ENCODE measurements around the gene DLL3.
A peak's percentile ranks its signal among the peaks of the same experiment; 100 is the strongest.

Gene DLL3

GRCh38 chr19:39502640-39503417, 4.1 kb downstream of the DLL3 start:
- Histone ChIP-seq H3K9me3 (ENCODE audit: control insufficient read depth in 2 of 2, low read length in 2 of 2) (no peaks in the 10 kb centered on the region), H3K4me3 (ENCODE audit: low read length in 2 of 2) (peak overlapping the region in 1 of 2 donors; percentile 22), H3K9ac (ENCODE audit: low read length in 2 of 2) (no peak overlapping the region), H3K27me3 (ENCODE audit: control insufficient read depth in 1 of 2, insufficient read depth in 2 of 2, low read length in 2 of 2) (peaks cover 65 to 76% of the 10 kb centered on the region in 2 donors), H3K27ac (ENCODE audit: low read length) (no peak overlapping the region), H3K4me1 (ENCODE audit: control insufficient read depth, insufficient read depth, low read length) (peaks cover 24% of the 10 kb centered on the region), H3K36me3 (ENCODE audit: control insufficient read depth in 2 of 2, insufficient read depth in 2 of 2, low read length in 2 of 2) (no peaks in the 10 kb centered on the region)

- Histone ChIP-seq H3K4me3 (ENCODE audit: low read length in 2 of 2) (peak overlapping the region in 1 of 2 donors; percentile 61), H3K4me1 (ENCODE audit: control insufficient read depth, insufficient read depth, low read length) (peaks cover 12% of the 10 kb centered on the region), H3K27me3 (ENCODE audit: control insufficient read depth in 1 of 2, insufficient read depth in 2 of 2, low read length in 2 of 2) (peaks cover 56 to 62% of the 10 kb centered on the region in 2 donors), H3K9me3 (ENCODE audit: control insufficient read depth in 2 of 2, low read length in 2 of 2) (no peaks in the 10 kb centered on the region), H3K36me3 (ENCODE audit: control insufficient read depth in 2 of 2, insufficient read depth in 2 of 2, low read length in 2 of 2) (no peaks in the 10 kb centered on the region), H3K27ac (ENCODE audit: low read length) (no peak overlapping the region), H3K9ac (ENCODE audit: low read length in 2 of 2) (no peak overlapping the region)
Measured at GRCh38 chr19:39506598-39506943, 7.8 kb downstream of the DLL3 start.

GRCh38 chr19:39506944-39507714, 8.4 kb downstream of the DLL3 start:
- peak overlapping the region; percentile 38 to 61 for H3K4me3 ChIP-seq (ENCODE audit: low read length in 2 of 2)
- peaks cover 12% of the 10 kb centered on the region for H3K4me1 ChIP-seq (ENCODE audit: control insufficient read depth, insufficient read depth, low read length)
- H3K36me3 ChIP-seq (ENCODE audit: control insufficient read depth in 2 of 2, insufficient read depth in 2 of 2, low read length in 2 of 2), result no peaks in the 10 kb centered on the region
- H3K9ac ChIP-seq (ENCODE audit: low read length in 2 of 2), result no peak overlapping the region
- no peaks in the 10 kb centered on the region for H3K9me3 ChIP-seq (ENCODE audit: control insufficient read depth in 2 of 2, low read length in 2 of 2)
- no peak overlapping the region for H3K27ac ChIP-seq (ENCODE audit: low read length)
- peaks cover 56 to 64% of the 10 kb centered on the region in 2 donors for H3K27me3 ChIP-seq (ENCODE audit: control insufficient read depth in 1 of 2, insufficient read depth in 2 of 2, low read length in 2 of 2)

- no peak overlapping the region for H3K27ac ChIP-seq (ENCODE audit: low read length)
- no peaks in the 10 kb centered on the region for H3K36me3 ChIP-seq (ENCODE audit: control insufficient read depth in 2 of 2, insufficient read depth in 2 of 2, low read length in 2 of 2)
- H3K27me3 ChIP-seq (ENCODE audit: control insufficient read depth in 1 of 2, insufficient read depth in 2 of 2, low read length in 2 of 2), result peaks cover 58 to 64% of the 10 kb centered on the region in 2 donors
- peaks cover 9% of the 10 kb centered on the region for H3K4me1 ChIP-seq (ENCODE audit: control insufficient read depth, insufficient read depth, low read length)
- peak overlapping the region; percentile 38 to 61 for H3K4me3 ChIP-seq (ENCODE audit: low read length in 2 of 2)
- no peak overlapping the region for H3K9ac ChIP-seq (ENCODE audit: low read length in 2 of 2)
- no peaks in the 10 kb centered on the region for H3K9me3 ChIP-seq (ENCODE audit: control insufficient read depth in 2 of 2, low read length in 2 of 2)
Measured at GRCh38 chr19:39507715-39508364, 9.1 kb downstream of the DLL3 start.

- Histone ChIP-seq H3K9me3 (ENCODE audit: control insufficient read depth in 2 of 2, low read length in 2 of 2) (no peaks in the 10 kb centered on the region), H3K36me3 (ENCODE audit: control insufficient read depth in 2 of 2, insufficient read depth in 2 of 2, low read length in 2 of 2) (no peaks in the 10 kb centered on the region), H3K4me1 (ENCODE audit: control insufficient read depth, insufficient read depth, low read length) (peaks cover 6% of the 10 kb centered on the region), H3K9ac (ENCODE audit: low read length in 2 of 2) (no peak overlapping the region), H3K27ac (ENCODE audit: low read length) (no peak overlapping the region), H3K27me3 (ENCODE audit: control insufficient read depth in 1 of 2, insufficient read depth in 2 of 2, low read length in 2 of 2) (peaks cover 54 to 56% of the 10 kb centered on the region in 2 donors), H3K4me3 (ENCODE audit: low read length in 2 of 2) (no peak overlapping the region)
Measured at GRCh38 chr19:39508629-39509028, 9.9 kb downstream of the DLL3 start.

GRCh38 chr19:39509233-39509632, 10.5 kb downstream of the DLL3 start:
- H3K9ac ChIP-seq (ENCODE audit: low read length in 2 of 2), result no peak overlapping the region
- peaks cover 6% of the 10 kb centered on the region for H3K4me1 ChIP-seq (ENCODE audit: control insufficient read depth, insufficient read depth, low read length)
- no peaks in the 10 kb centered on the region for H3K9me3 ChIP-seq (ENCODE audit: control insufficient read depth in 2 of 2, low read length in 2 of 2)
- H3K4me3 ChIP-seq (ENCODE audit: low read length in 2 of 2), result no peak overlapping the region
- H3K27ac ChIP-seq (ENCODE audit: low read length), result no peak overlapping the region
- H3K36me3 ChIP-seq (ENCODE audit: control insufficient read depth in 2 of 2, insufficient read depth in 2 of 2, low read length in 2 of 2), result no peaks in the 10 kb centered on the region
- H3K27me3 ChIP-seq (ENCODE audit: control insufficient read depth in 1 of 2, insufficient read depth in 2 of 2, low read length in 2 of 2), result peaks cover 53 to 54% of the 10 kb centered on the region in 2 donors

- H3K27me3 ChIP-seq (ENCODE audit: control insufficient read depth in 1 of 2, insufficient read depth in 2 of 2, low read length in 2 of 2), result peaks cover 41% of the 10 kb centered on the region in 2 donors
Measured at GRCh38 chr19:39512988-39513387, 14.2 kb downstream of the DLL3 start.

GRCh38 chr19:39514840-39515550, 16.2 kb downstream of the DLL3 start, which contains the start of gene SELENOV:
SELENOV (plus strand) TSS chr19:39515139; CDS start chr19:39515213, 74 bp downstream.
- Histone ChIP-seq H3K4me1 (ENCODE audit: control insufficient read depth, insufficient read depth, low read length) (peaks cover 16% of the 10 kb centered on the region), H3K36me3 (ENCODE audit: control insufficient read depth in 2 of 2, insufficient read depth in 2 of 2, low read length in 2 of 2) (no peaks in the 10 kb centered on the region), H3K9ac (ENCODE audit: low read length in 2 of 2) (no peak within 1 kb of the TSS), H3K27me3 (ENCODE audit: control insufficient read depth in 1 of 2, insufficient read depth in 2 of 2, low read length in 2 of 2) (peaks cover 29% of the 10 kb centered on the region in 2 donors), H3K9me3 (ENCODE audit: control insufficient read depth in 2 of 2, low read length in 2 of 2) (no peaks in the 10 kb centered on the region), H3K27ac (ENCODE audit: low read length) (no peak within 1 kb of the TSS), H3K4me3 (ENCODE audit: low read length in 2 of 2) (peak within 1 kb of the TSS; percentile 55 to 68)

More at GRCh38 chr19:39512988-39513387, 14.2 kb downstream of the DLL3 start:
- H3K27ac ChIP-seq (ENCODE audit: low read length), result no peak overlapping the region
- H3K4me1 ChIP-seq (ENCODE audit: control insufficient read depth, insufficient read depth, low read length), result peaks cover 16% of the 10 kb centered on the region
- H3K36me3 ChIP-seq (ENCODE audit: control insufficient read depth in 2 of 2, insufficient read depth in 2 of 2, low read length in 2 of 2), result no peaks in the 10 kb centered on the region
- H3K9me3 ChIP-seq (ENCODE audit: control insufficient read depth in 2 of 2, low read length in 2 of 2), result no peaks in the 10 kb centered on the region
- no peak overlapping the region for H3K9ac ChIP-seq (ENCODE audit: low read length in 2 of 2)
- H3K4me3 ChIP-seq (ENCODE audit: low read length in 2 of 2), result no peak overlapping the region

GRCh38 chr19:39515551-39516191, 16.9 kb downstream of the DLL3 start:
- Histone ChIP-seq H3K9me3 (ENCODE audit: control insufficient read depth in 2 of 2, low read length in 2 of 2) (no peaks in the 10 kb centered on the region), H3K4me3 (ENCODE audit: low read length in 2 of 2) (peak overlapping the region; percentile 55 to 68), H3K27ac (ENCODE audit: low read length) (no peak overlapping the region), H3K27me3 (ENCODE audit: control insufficient read depth in 1 of 2, insufficient read depth in 2 of 2, low read length in 2 of 2) (peaks cover 29% of the 10 kb centered on the region in 2 donors), H3K36me3 (ENCODE audit: control insufficient read depth in 2 of 2, insufficient read depth in 2 of 2, low read length in 2 of 2) (no peaks in the 10 kb centered on the region), H3K4me1 (ENCODE audit: control insufficient read depth, insufficient read depth, low read length) (peaks cover 16% of the 10 kb centered on the region), H3K9ac (ENCODE audit: low read length in 2 of 2) (no peak overlapping the region)

- no peak overlapping the region for H3K4me3 ChIP-seq (ENCODE audit: low read length in 2 of 2)
- peaks cover 27 to 29% of the 10 kb centered on the region in 2 donors for H3K27me3 ChIP-seq (ENCODE audit: control insufficient read depth in 1 of 2, insufficient read depth in 2 of 2, low read length in 2 of 2)
- H3K9me3 ChIP-seq (ENCODE audit: control insufficient read depth in 2 of 2, low read length in 2 of 2), result no peaks in the 10 kb centered on the region
- H3K27ac ChIP-seq (ENCODE audit: low read length), result no peak overlapping the region
- H3K9ac ChIP-seq (ENCODE audit: low read length in 2 of 2), result no peak overlapping the region
- H3K36me3 ChIP-seq (ENCODE audit: control insufficient read depth in 2 of 2, insufficient read depth in 2 of 2, low read length in 2 of 2), result no peaks in the 10 kb centered on the region
- H3K4me1 ChIP-seq (ENCODE audit: control insufficient read depth, insufficient read depth, low read length), result peaks cover 16% of the 10 kb centered on the region
Measured at GRCh38 chr19:39516270-39516669, 17.5 kb downstream of the DLL3 start.
